Testis (tissue), 2 donors: ENCODE results near the gene PRSS38.

Experiments used
- CTCF ChIP-seq, 3 experiments: fragments of 450-650 bp in 2 of 3; fragments of 200-600 bp in 1 of 3; sonication (generic) in 1 of 3; IDR thresholded peaks; one replicate each; pipeline ENCODE4 v1.5.1; 2016 to 2019; ENCODE audit warnings: antibody characterized with exemption in 3 of 3, mild to moderate bottlenecking in 2 of 3, moderate library complexity in 1 of 3
- POLR2A ChIP-seq: fragments of 450-650 bp; IDR thresholded peaks from one replicate; pipeline ENCODE4 v1.6.1; 2017; ENCODE audit warnings: antibody characterized with exemption, mild to moderate bottlenecking, moderate library complexity

DNA sequence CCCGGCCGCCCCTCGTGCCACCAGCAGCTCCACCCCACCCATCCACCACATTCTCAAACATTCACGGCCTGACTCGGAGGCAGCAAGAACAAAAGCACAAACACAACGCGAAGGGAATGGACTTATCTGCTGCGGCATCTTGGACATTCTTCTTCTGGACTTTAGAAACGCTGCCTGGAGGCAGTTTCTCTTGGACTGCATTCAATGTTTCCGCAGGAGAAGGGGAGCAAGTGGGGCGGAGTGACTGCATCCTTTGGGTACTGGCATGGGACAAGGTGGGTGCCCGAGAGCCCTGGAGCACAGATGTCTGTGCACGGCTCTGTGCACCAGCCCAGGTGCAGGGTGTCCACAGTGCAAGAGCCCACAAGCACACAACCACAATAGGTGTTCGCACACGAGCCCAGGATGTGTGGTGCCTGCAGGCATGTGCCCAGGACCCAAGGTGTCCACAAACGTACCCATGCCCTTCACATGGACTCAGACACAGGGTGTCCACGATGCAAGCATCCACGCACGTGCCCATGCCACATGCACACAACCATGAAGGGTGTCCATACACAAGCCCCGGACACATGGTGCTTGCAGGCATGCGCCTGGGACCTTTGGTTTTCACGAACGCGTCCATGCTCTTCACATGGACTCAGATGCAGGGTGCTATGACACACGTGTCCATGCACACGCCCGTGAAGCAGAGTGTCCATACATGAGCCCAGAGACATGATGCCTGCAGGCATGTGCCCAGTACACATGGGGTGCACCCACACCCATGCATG is 78.7 kb downstream of the PRSS38 start:
- TF ChIP-seq CTCF (IDR thresholded peaks at IDR 0.05) (no peak), POLR2A (no peak)
